ENCODE measurements around the gene IFNAR1. TPM values are rescaled to one million over a fixed set of nuclear protein-coding genes. Genes with fewer than 3 reads are reported as not detected.

Gene IFNAR1
- total and polyA plus RNA-seq, 2 donors (not counting 3 experiments of a cell fraction or from before 2014, with no cell fraction given), result 16.2 to 47.8 TPM

- BruUV-seq (replicated peaks), result no TSS peak
- Histone ChIP-seq H3K9ac (replicated peaks; ENCODE audit: extremely low read depth, insufficient read depth, low read length) (no peak overlapping the region), H2AFZ (ENCODE audit: low read depth, low read length) (no peak overlapping the region), H3K9me1 (replicated peaks; ENCODE audit: control insufficient read depth, extremely low read depth, insufficient read depth, low read length) (no peaks in the 10 kb centered on the region), H4K20me1 (replicated peaks; ENCODE audit: control insufficient read depth, extremely low read depth, insufficient read depth, low read length) (no peaks in the 10 kb centered on the region), H3K27me3 (ENCODE audit: control insufficient read depth in 2 of 2, insufficient read depth in 2 of 2, low read length in 2 of 2) (no peaks in the 10 kb centered on the region), H3K4me2 (ENCODE audit: insufficient read depth, low read length) (no peak overlapping the region), H3K27ac (ENCODE audit: insufficient read depth, low read depth, low read length) (no peak overlapping the region), H3K36me3 (ENCODE audit: control insufficient read depth in 2 of 2, extremely low read depth in 1 of 2, insufficient read depth in 2 of 2, low read length in 2 of 2) (peaks cover 0 to 5% of the 10 kb centered on the region in 2 experiments), H3K4me1 (ENCODE audit: control insufficient read depth, extremely low read depth, insufficient read depth, low read length) (peaks cover 7% of the 10 kb centered on the region), H3K9me3 (replicated peaks; ENCODE audit: control insufficient read depth, insufficient read depth, low read length) (no peaks in the 10 kb centered on the region), H3K79me2 (ENCODE audit: control insufficient read depth, insufficient read depth, low read length) (no peaks in the 10 kb centered on the region), H3K4me3 (replicated peaks in 1 of 3; ENCODE audit: insufficient read depth in 1 of 3, low read depth in 1 of 3, low read length in 3 of 3) (no peak overlapping the region)
- no peak for DNase-seq (ENCODE audit: low read depth, low spot score)
- TF ChIP-seq CTCF (IDR thresholded peaks at IDR 0.05; ENCODE audit: extremely low read depth in 1 of 2, insufficient read depth in 1 of 2, low read depth in 1 of 2, low read length in 2 of 2) (no peak), MYC (IDR thresholded peaks at IDR 0.05; ENCODE audit: low read depth, low read length) (no peak), JUN (IDR thresholded peaks at IDR 0.05; ENCODE audit: borderline replicate concordance, insufficient read depth, insufficient read length, low read depth) (no peak), POLR2AphosphoS5 (IDR thresholded peaks at IDR 0.05; ENCODE audit: insufficient read depth, low read depth, low read length) (no peak), GATA2 (IDR thresholded peaks at IDR 0.05; ENCODE audit: insufficient read depth, insufficient read length, low read depth, low read length) (no peak), FOS (IDR thresholded peaks at IDR 0.05; ENCODE audit: borderline replicate concordance, insufficient read depth, low read length) (no peak), MAX (IDR thresholded peaks at IDR 0.05; ENCODE audit: insufficient read depth, insufficient read length) (no peak), POLR2A (IDR thresholded peaks at IDR 0.05; ENCODE audit: low read depth, low read length) (no peak), EZH2 (IDR thresholded peaks at IDR 0.05; ENCODE audit: borderline replicate concordance, low read depth, low read length, severe bottlenecking) (no peak)
- POLR2A ChIA-PET, result no interaction called here
- dilution Hi-C loops (cut with MboI; ENCODE audit: extremely low pct_ligation_motif_present, low sequenced_read_pairs), result no loop called here
- no peak for FAIRE-seq
- intact Hi-C loops (cut with micrococcal nuclease), result no loop called here
- CTCF ChIA-PET, result interaction anchor here (1.5 kb wide), 2 partner anchors 15 to 97 kb away, joined by 3 to 6 read pairs; no protein-coding TSS in a partner anchor
Measured at GRCh38 chr21:33293811-33294216, 31.0 kb upstream of the IFNAR1 start.
